ENCODE data around the gene DYRK1A.

DYRK1A gene

GRCh38 chr21:37396855-37397254 is 30.3 kb downstream of the DYRK1A start:
- TF ChIP-seq CTCF (IDR thresholded peaks at IDR 0.05; ENCODE audit: extremely low read depth, missing control alignments), result no peak
- DNase-seq (ENCODE audit: low spot score), result no peak

GRCh38 chr21:37398697-37399096 is 32.1 kb downstream of the DYRK1A start:
- TF ChIP-seq CTCF (IDR thresholded peaks at IDR 0.05; ENCODE audit: extremely low read depth, missing control alignments), result no peak
- DNase-seq (ENCODE audit: low spot score), result no peak

DNA sequence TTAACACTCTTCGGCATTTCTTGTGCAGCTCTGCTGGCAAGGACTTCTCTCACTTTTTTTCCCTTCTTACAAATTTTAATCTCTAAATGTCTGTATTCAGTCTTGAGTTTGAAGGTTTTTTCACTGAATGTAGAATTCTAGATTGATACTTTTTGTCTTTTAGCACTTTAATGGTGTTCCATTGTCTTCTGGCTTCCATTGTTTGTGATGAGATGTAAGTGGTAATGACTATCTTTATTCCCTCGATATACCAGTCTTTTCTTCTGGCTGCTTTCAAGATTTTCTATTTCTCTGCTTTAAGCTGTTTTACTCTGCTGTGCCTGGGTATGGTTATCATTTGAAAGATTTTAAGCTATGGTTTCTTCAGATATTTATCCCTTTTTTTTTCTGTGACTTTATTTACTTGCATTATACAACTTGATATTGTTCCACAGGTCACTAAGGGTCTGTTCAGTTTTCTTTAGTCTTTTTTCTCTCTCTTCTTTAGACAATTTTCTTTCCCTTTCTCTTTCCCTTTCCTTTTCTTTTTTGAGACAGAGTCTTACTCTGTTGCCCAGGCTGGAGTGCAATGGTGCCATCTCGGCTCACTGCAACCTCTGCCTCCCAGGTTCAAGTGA is 35.8 kb downstream of the DYRK1A start:
- DNase-seq (ENCODE audit: low spot score), result no peak
- TF ChIP-seq CTCF (IDR thresholded peaks at IDR 0.05; ENCODE audit: extremely low read depth, missing control alignments), result no peak

GRCh38 chr21:37405629-37406028 is 39.1 kb downstream of the DYRK1A start:
- TF ChIP-seq CTCF (IDR thresholded peaks at IDR 0.05; ENCODE audit: extremely low read depth, missing control alignments), result no peak
- no peak for DNase-seq (ENCODE audit: low spot score)

DNA sequence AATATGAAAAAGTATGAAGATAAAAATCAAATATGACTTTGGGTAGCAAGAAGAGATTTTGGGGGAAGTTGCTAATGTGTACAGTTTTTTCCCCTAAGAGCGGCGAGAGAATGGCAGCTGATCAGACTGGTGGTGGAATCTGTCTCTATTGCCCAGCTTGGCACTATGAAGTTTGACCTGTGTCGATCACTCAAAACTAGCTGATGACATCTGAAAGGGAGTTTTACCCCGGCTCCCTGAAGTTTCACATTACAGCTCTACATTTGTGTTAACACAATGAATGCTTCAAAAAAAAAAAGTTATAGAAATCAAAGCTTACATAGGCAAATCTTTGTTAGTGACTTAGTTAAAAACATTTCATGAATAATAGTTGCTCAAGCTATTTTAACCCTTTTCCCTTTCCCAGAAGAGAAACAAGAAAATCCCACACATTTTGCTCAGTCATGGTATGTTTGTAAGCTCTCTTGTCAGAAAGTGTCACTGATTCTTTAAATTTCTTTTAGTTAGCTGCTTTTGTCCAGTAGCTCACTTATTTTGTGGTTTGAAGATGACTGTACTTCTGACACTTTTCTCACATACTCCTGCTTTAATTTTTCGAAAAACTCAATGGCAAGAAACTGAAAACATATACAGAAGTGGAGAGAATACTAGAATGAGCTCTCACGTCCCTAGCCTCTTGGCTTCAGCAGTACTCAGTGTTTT is 41.3 kb downstream of the DYRK1A start:
- peak; percentile 20 for DNase-seq (ENCODE audit: low spot score)
- TF ChIP-seq CTCF (IDR thresholded peaks at IDR 0.05; ENCODE audit: extremely low read depth, missing control alignments), result no peak

DNA sequence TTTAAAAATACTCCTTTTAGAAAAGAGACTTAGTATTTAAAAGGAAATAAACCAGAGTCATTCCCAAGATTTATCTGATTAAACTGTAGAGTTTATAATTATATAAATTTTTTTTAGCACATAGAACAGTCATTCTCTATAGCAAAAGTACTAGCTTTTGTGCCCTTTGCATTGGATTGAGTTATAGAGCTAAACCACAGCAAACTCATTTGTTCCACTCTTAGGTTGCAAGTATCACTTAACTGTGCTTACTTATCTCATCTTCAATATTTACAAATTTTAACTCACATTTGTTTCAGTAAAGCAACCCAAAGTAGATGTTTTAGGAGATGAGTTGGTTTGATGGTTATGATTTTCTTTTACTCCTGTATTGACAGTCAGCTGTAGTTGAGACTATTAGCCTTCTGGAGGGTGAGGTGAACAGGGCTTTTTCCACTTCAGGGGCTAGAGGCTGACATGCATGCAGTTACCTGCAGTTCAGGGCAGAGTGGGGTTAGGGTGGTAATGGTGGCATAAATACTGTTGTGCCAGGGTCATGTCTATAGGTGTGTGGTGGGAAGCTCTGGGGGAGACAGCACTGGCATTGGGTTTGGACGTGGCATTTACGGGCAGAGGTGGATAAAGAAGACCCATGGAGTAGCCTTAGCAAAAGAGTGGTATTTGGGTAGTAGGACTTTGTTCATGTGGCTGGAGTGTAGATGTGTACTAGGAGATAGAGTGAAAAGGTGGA is 42.1 kb downstream of the DYRK1A start:
- TF ChIP-seq CTCF (IDR thresholded peaks at IDR 0.05; ENCODE audit: extremely low read depth, missing control alignments), result no peak
- DNase-seq (ENCODE audit: low spot score), result no peak

DNA sequence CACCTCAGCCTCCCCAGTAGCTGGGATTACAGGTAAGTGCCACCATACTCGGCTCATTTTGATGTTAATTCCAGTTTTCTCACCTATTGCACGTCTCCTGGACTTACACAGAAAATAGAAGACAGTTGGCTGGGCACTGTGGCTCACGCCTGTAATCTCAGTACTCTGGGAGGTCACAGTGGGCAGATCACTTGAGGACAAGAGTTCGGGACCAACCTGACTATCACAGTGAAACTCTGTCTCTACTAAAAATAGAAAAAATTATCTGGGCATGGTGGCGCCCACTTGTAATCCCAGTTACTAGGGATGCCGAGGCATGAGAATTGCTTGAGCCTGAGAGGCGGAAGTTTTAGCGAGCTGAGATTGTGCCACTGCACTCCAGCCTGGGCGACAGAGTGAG is 44.1 kb downstream of the DYRK1A start:
- TF ChIP-seq CTCF (IDR thresholded peaks at IDR 0.05; ENCODE audit: extremely low read depth, missing control alignments), result no peak

More for the DNA sequence above, 44.1 kb downstream of the DYRK1A start:
- no peak for DNase-seq (ENCODE audit: low spot score)

All from GM20000 (cell line).